A204.1 (cell line): ENCODE results near the gene PIEZO2.
A peak's percentile ranks its signal among the peaks of the same experiment; 100 is the strongest.
"Not testable (repeated sequence)": the region's sequence is repeated elsewhere in the genome, so short reads cannot be mapped to it uniquely, and the experiment has no call there.

Experiments used
- FAIRE-seq: peaks from 2 replicates; lab custom pipeline; 2012; peaks lifted over from hg19 to GRCh38; lab: Jason Lieb, UNC

The PIEZO2 gene

GRCh38 chr18:10893196-10893595, 256.2 kb downstream of the PIEZO2 start:
- FAIRE-seq: no peak

- FAIRE-seq: no peak
These were observed 256.6 kb downstream of the PIEZO2 start for GRCh38 chr18:10892786-10893185.

- no peak for FAIRE-seq
These were observed 259.3 kb downstream of the PIEZO2 start for GRCh38 chr18:10890022-10890421.

- FAIRE-seq: no peak
These were observed 270.7 kb downstream of the PIEZO2 start for GRCh38 chr18:10878703-10879102.

GRCh38 chr18:10877987-10878386, 271.4 kb downstream of the PIEZO2 start:
- no peak for FAIRE-seq

GRCh38 chr18:10875811-10876210, 273.6 kb downstream of the PIEZO2 start:
- no peak for FAIRE-seq

- no peak for FAIRE-seq
These were observed 277.1 kb downstream of the PIEZO2 start for GRCh38 chr18:10872304-10872703.

- no peak for FAIRE-seq
These were observed 284.6 kb downstream of the PIEZO2 start for GRCh38 chr18:10864722-10865121.

- FAIRE-seq: no peak
These were observed 286.3 kb downstream of the PIEZO2 start for GRCh38 chr18:10863026-10863425.

- FAIRE-seq: no peak
These were observed 288.4 kb downstream of the PIEZO2 start for GRCh38 chr18:10860928-10861327.

- FAIRE-seq: no peak
These were observed 289.0 kb downstream of the PIEZO2 start for GRCh38 chr18:10860382-10860781.

GRCh38 chr18:10858477-10858876, 290.9 kb downstream of the PIEZO2 start:
- FAIRE-seq: no peak

- FAIRE-seq: no peak
These were observed 293.2 kb downstream of the PIEZO2 start for GRCh38 chr18:10856132-10856531.

GRCh38 chr18:10852385-10853303, 296.7 kb downstream of the PIEZO2 start:
- FAIRE-seq: no peak

GRCh38 chr18:10851824-10852319, 297.5 kb downstream of the PIEZO2 start:
- FAIRE-seq: peak; percentile 94

- no peak for FAIRE-seq
These were observed 298.5 kb downstream of the PIEZO2 start for GRCh38 chr18:10850840-10851239.

- FAIRE-seq: no peak
These were observed 299.2 kb downstream of the PIEZO2 start for GRCh38 chr18:10850216-10850615.

- FAIRE-seq: no peak
These were observed 301.5 kb downstream of the PIEZO2 start for GRCh38 chr18:10847907-10848306.

GRCh38 chr18:10847408-10847790, 302.0 kb downstream of the PIEZO2 start:
- no peak for FAIRE-seq

- no peak for FAIRE-seq
These were observed 302.5 kb downstream of the PIEZO2 start for GRCh38 chr18:10846657-10847407.

- not testable (repeated sequence) for FAIRE-seq
These were observed 303.3 kb downstream of the PIEZO2 start for GRCh38 chr18:10846035-10846434.

- FAIRE-seq: no peak
These were observed 305.8 kb downstream of the PIEZO2 start for GRCh38 chr18:10843565-10843964.

GRCh38 chr18:10842861-10843260, 306.5 kb downstream of the PIEZO2 start:
- FAIRE-seq: no peak
